HG03039 (cell line): ENCODE results near the gene ITGB1.
A peak's percentile ranks its signal among the peaks of the same experiment; 100 is the strongest.
"Not testable (repeated sequence)": the region's sequence is repeated elsewhere in the genome, so short reads cannot be mapped to it uniquely, and the experiment has no call there.

Experiments
- ATAC-seq: cut with Tn5 transposase; IDR thresholded peaks from one replicate; pipeline ENCODE4 v1.9.1; 2021; ENCODE audit warnings: mild to moderate bottlenecking, moderate library complexity; ENCODE audit not compliant: unreplicated experiment

ITGB1 gene

GRCh38 chr10:32958085-32959005 is at the start of gene ITGB1:
TSS of gene ITGB1 (minus strand) at chr10:32958230. CDS start at chr10:32935558, 22,672 bp downstream.
- peak; percentile 72 for ATAC-seq

DNA sequence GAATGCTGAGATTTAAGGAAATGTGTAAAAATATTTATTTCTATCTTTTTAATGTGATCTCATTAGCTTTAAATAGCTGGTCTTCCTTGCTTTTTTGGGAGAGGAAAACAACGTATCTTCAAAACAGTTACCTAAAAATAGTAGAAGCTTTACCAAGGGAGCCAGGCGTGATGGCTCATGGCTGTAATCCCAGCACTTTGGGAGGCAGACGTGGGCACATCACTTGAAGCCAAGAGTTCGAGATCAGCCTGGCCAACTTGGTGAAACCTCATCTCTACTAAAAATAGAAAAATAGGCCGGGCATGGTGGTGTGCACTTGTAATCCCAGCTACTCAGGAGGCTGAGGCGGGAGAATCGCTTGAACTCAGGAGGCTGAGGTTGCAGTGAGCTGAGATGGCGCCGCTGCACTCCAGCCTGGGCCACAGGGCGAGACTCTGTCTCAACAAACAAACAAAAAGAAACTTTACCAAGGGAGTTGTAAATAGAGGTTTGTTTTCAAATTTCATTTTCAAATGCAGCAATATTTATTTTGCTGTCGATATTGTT is 48.4 kb upstream of the ITGB1 start:
- ATAC-seq, result no peak

DNA sequence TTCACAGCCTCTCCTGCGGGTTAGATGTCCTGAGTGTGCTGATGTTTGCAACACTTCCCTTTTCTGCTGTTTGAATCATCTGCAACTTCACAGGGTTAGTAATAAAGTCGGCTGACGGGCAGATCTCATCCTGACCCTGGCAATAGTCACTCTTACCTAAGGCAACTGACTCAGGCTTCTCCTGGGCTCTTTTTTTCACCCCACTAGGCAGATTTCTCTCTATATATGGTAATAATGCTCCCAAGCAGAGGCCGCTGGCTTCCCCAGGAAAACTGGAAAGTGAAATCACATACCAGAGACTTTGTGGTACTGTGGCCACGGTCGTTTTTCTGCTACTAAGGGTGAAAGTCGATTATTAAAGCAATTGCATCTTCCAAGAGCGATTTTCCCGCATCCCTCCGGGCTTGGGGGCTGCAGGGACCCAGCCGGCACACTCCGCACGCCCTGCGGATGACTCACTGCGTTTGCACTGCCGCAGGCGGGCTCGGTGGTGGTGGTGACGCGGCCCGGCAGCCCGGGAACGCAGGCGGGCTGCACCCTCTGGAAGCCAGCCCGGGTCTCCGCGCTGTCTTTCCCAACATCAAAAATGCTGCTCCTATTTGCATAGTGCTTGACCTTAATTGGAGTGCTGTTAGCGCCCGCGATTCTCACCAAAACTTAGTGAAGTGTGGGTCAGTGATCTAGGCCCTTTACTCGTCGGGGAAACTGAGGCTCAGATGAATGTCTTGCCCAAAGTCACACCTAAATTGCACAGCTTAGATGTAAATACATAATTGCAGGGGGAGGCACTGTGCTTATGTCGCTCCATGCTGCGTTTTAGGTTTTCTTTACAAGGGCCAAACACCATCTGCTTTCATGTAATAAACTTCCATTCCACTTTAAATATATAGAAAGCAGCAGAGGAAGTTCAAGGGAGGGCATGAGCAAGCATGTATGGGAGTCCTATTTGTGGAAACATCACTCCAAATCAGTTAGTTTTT is 47.6 kb upstream of the ITGB1 start:
- ATAC-seq, result peak; percentile 62

- ATAC-seq, result no peak
These were observed 44.0 kb upstream of the ITGB1 start for GRCh38 chr10:33001908-33002492.

DNA sequence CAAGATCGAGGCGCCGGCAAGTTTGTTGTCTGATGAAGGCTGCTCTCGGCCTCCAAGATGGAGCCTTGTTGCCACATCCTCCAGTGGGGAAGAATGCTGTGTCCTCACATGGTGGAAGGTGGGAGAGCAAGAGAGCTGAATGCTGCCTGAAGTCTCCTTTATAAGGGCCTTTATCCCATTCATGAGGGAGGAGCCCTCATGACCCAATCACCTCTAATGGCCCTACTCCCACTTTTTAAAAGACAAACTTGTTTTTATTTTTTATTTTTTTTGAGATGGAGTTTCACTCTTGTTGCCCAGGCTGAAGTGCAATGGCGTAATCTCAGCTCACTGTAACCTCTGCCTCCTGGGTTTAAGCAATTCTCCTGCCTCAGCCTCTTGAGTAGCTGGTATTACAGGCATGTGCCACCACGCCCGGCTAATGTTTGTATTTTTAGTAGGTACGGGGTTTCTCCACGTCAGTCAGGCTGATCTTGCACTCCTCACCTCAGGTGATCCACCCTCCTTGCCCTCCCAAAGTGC is 40.1 kb upstream of the ITGB1 start:
- ATAC-seq, result not testable (repeated sequence)

GRCh38 chr10:32995751-32996150 is 37.7 kb upstream of the ITGB1 start:
- peak; percentile 56 for ATAC-seq

DNA sequence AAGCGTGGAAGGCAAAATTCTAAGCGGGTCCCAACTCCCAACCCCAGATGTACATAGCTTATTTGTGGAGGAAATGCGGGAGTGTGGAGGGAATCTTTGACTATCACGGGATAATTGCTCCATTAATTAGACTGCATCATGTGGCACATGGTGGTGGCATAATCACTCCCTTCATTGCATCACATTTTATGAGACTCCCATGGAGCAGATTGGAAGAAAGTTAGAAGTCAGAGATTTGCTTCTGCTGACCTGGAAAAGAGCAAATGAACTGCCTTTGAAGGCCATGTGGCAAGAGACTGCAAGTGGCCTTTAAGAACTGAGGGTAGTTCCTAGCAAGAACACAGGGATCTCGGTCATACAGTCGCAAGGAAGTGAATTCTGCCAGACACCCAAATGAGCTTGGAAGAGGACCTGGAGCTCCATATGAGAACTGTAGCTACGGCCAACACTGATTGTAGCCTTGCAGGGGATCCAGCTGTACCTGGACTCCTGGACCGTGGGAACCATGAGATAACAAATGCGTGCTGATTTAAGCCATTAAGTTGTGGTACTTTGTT is 37.1 kb upstream of the ITGB1 start:
- ATAC-seq, result no peak

DNA sequence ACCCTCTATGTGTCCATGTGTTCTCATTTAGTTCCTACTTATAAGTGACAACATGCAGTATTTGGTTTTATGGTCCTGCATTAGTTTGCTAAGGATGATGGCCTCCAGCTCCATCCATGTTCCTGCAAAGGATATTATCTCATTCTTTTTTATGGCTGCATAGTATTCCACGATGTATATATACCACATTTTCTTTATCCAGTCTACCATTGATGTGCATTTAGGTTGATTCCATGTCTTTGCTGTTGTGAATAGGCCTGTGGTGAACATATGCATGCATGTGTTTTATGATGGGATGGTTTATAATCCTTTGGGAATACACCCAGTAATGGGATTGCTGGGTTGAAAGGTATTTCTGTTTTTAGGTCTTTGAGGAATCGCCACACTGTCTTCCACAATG is 36.6 kb upstream of the ITGB1 start:
- not testable (repeated sequence) for ATAC-seq

- ATAC-seq, result not testable (repeated sequence)
These were observed 34.3 kb upstream of the ITGB1 start for GRCh38 chr10:32992310-32992709.

DNA sequence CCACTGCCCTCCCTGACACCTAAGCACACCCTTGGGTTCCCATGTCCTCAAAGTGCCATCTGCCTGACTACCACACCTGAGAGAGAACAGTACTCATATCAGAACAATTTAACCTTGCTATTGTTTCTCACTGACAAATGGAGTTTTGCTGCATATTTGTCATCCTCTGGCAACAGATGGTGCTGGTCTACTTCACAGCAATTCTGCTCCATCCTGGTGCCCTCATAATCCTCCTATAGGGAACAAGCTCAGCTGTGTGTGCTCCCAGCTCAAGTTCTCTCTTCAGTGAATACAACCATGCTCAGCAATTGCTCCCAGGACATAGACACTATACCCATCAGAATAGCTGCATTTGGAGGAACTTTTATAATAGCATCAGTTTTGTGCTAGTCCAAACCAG is 32.8 kb upstream of the ITGB1 start:
- no peak for ATAC-seq

- no peak for ATAC-seq
These were observed 30.6 kb upstream of the ITGB1 start for GRCh38 chr10:32988604-32989003.

- no peak for ATAC-seq
These were observed 29.1 kb upstream of the ITGB1 start for GRCh38 chr10:32987172-32987571.

DNA sequence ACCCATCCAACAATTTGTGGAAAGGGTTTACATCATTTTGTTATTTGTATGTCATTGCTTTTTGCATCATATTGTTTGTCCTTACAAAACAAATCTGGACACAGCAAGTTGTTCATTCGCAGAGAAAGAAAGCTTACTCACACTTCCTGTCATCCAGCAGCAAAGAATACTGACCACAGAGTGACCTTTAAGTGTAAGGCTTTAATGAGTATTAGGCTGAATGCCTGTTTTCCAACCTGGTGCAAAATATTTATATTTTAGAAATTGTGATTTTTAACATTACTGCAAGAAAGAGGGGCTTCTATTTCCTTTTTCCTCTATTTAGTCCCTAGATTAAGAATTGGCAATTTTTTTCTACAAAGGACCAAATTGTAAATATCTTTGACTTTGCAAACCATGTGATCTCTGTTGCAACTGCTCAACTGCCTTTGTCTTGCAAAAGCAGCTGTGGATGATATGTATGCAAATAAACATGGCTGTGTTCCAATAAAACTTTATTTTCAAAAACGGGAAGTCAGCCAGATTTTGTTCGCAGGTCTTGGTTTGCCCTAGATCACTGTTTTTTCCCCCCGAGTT is 27.8 kb upstream of the ITGB1 start:
- ATAC-seq, result no peak

DNA sequence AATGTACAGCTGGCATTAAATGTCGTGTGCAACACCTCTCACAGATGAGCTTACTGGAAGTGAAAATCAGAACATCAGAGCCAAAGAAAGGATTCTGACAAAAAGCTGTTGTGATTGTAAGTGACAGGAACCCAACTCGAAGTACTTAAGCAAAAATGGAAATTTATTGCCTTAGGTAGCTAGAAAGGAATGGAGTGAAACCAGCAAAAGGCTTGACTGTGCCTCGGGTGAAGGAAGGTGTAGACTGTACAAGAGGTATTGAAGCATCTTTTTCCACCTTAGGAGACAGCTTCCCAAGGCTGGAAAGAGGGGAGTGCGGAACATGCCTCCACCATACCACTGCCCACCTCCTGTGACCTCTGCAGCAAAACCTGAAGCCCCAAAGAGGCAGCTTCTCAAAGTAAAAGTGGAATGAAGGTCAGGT is 27.3 kb upstream of the ITGB1 start:
- ATAC-seq, result no peak

DNA sequence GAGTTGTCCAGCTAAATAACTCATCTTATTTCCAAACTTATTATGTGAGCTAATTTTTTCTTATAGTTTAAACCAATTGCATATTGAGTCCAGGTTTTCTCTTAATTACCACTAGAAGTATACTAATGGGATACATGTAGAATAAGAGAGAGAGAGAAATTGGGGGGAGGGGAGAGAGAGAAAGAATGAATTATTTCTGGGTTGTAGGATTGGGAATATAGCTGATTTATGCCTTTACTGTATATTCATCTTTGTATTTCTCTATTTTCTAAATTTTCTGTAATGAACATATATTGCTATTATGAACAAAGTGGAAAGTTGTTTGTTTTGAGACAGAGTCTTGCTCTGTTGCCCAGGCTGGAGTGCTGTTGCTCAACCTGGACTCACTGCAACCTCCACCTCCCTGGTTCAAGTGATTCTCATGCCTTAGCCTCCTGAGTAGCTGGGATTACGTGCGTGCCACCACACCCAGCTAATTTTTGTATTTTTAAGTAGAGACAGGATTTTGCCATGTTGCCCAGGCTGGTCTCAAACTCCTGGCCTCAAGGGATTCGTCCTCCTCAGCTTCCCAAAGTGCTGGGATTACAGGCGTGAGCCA is 26.1 kb upstream of the ITGB1 start:
- no peak for ATAC-seq

- ATAC-seq, result no peak
These were observed 25.2 kb upstream of the ITGB1 start for GRCh38 chr10:32982911-32983909.

DNA sequence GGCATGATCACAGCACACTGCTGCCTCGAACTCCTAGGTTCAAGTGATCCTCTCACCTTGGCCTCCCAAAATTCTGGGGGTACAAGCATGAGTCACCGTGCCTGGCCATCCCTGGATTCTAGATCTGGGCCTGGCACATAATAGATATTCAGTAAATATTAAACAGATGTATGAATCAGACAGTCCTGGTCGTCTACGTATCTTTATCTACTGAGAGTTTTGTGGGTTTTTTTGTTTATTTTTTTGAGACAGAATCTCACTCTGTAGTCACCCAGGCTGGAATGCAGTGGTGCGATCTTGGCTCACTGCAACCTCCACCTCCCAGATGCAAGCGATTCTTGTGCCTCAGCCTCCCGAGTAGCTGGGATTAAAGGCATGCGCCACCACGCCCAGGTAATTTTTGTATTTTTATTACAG is 24.3 kb upstream of the ITGB1 start:
- no peak for ATAC-seq

DNA sequence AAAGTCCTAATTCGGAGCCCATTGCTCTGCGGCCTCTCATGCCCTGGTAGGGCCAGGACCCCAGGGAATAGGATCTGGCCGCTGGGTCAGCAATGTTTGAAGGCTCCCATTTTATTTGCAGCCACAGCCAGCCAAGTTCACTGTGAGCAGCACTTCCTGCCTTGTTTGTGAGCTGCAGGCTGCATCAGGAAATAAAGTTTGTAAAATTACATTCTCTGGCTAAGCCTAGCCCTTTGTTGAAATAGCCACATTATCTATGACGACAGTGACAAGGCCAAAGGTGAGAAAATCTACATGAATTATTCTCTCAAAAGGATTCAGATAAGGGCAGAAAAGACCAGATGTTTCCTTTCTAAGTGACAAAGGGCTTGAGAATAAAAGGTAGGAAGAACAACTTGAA is 23.7 kb upstream of the ITGB1 start:
- no peak for ATAC-seq
